ENCODE measurements around the gene GDF10.
A peak's percentile ranks its signal among the peaks of the same experiment; 100 is the strongest.

GDF10 gene

DNA sequence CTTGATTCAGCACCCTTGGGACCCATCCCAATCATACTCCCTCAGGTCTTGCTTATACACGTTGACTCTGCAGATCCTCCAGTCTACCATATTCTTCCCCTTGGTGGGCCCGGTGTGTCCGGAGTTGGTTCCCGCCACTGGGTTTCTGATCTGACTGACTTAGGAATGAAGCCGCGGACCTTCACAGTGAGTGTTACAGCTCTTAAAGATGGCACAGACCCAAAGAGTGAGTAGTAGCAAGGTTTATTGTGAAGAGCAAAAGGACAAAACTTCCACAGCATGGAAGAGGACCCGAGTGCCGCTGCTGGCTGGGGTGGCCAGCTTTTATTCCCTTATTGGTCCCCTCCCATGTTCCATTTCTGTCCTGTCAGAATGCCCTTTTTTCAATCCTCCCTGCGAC lies 5.9 kb upstream of the GDF10 start:
- no peaks in the 10 kb centered on the region for H3K36me3 Mint-ChIP-seq
- no peak for DNase-seq
- no peaks in the 10 kb centered on the region for H3K4me1 Mint-ChIP-seq
- no peak for ATAC-seq (replicated peaks)
- no peak overlapping the region for H3K4me3 Mint-ChIP-seq
- H3K9me3 Mint-ChIP-seq: no peaks in the 10 kb centered on the region
- H3K27ac Mint-ChIP-seq: no peak overlapping the region
- peaks cover 26 to 47% of the 10 kb centered on the region in 2 donors for H3K27me3 Mint-ChIP-seq

DNA sequence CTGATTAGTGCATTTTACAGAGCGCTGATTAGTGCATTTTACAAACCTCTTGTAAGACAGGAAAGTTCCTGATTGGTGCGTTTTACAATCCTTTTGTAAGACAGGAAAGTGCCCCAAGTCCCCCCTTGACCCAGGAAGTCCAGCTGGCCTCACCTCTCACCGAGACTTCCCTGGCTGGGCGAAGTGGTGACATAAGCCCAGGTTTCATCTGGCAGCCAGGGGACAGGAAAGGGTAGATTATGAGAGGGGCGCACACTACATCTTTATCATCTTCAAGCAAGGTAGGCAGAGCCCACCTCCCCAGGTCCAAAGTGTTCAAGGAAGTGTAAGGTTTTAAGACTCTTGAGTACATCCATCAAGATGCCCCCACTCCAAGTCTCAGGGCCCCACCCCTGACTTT lies 5.5 kb upstream of the GDF10 start:
- ATAC-seq (replicated peaks): no peak
- peaks cover 28 to 50% of the 10 kb centered on the region in 2 donors for H3K27me3 Mint-ChIP-seq
- H3K27ac Mint-ChIP-seq: no peak overlapping the region

DNA sequence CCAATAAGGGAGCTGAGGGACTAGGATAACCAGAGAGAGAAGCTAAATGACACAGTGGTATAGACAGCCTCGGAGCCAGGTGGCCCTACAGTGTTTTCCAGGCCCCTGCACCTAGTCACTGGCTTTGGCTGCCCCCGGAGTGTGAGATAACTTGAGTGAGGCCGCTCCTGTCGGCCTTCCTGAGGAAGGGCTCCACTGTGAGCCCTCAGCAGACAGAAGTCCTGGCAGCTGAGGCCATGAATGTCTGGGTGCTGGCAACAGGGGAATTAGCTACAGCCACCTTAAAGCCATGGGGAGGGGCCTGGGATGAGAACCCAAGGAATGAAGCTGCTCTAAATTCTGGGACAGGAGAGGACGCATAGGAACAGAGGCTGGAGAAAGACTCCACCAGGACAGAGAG lies 4.6 kb upstream of the GDF10 start:
- H3K9me3 Mint-ChIP-seq: no peaks in the 10 kb centered on the region
- H3K4me3 Mint-ChIP-seq: no peak overlapping the region
- ATAC-seq (replicated peaks): no peak
- H3K36me3 Mint-ChIP-seq: no peaks in the 10 kb centered on the region
- no peak for DNase-seq
- no peak overlapping the region for H3K27ac Mint-ChIP-seq
- peaks cover 32 to 55% of the 10 kb centered on the region in 2 donors for H3K27me3 Mint-ChIP-seq
- H3K4me1 Mint-ChIP-seq: no peaks in the 10 kb centered on the region

More for the DNA sequence above, 5.5 kb upstream of the GDF10 start:
- DNase-seq: no peak
- Mint-ChIP-seq H3K9me3 (no peaks in the 10 kb centered on the region), H3K4me1 (no peaks in the 10 kb centered on the region), H3K4me3 (no peak overlapping the region), H3K36me3 (no peaks in the 10 kb centered on the region)

DNA sequence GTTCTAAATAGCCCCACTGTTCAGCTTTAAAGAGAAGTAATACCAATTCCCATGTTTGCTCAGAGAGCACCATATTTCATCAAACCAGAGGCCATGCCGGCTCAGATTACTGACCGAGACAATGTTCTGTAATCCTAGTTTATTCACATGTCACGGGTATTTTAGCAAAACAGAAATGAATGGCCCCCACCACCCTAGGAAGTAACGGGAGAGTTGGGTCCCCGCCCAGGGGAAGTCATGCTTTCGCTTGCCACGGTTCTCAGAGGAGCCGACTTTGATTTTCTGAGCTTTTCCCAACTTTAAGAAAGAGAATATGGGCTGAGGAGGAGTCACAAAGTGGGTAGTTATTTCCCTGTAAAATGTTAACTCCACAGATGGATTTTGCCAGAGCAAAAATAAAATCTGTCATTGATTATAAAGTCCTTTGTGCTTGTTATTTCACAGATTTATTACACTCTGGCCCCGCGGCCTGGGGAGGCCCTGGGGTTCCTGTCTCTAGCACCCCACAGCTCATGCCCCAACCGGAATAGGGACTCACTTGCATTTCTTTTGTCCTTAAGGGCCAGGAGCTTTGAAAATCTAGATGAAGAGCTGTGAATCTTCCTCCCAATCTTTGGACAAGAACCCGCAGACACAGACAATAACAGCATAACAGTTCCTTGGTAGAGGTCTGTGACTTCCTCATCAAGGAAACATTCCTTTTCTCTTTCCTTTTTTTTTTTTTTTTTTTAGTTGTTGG lies 3.7 kb upstream of the GDF10 start:
- Mint-ChIP-seq H3K36me3 (no peaks in the 10 kb centered on the region), H3K27me3 (peaks cover 39 to 64% of the 10 kb centered on the region in 2 donors), H3K9me3 (no peaks in the 10 kb centered on the region), H3K4me1 (peaks cover 0 to 3% of the 10 kb centered on the region in 2 donors), H3K27ac (no peak overlapping the region), H3K4me3 (no peak overlapping the region)
- DNase-seq (no peak), ATAC-seq (replicated peaks) (no peak)

DNA sequence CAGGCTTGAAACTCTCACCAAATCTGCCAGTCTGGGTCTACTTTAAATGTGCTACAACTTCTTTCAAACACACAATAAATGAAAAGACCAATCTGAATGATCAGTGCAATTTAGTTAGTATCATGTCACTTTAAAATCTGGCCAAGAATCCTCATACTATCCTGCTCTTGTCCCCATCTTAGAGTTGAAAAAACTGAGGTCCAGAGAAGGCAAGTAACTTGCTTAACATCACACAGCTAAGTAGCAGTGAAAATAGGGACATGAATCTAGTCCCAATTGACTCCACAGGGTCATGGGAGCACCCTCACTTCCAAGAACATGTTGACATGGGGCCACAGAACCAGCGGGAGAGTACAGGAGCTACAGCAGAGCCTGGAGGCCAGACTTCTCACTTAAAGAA lies 3.1 kb upstream of the GDF10 start:
- H3K27me3 Mint-ChIP-seq: peaks cover 39 to 65% of the 10 kb centered on the region in 2 donors
- H3K4me3 Mint-ChIP-seq: no peak overlapping the region
- no peaks in the 10 kb centered on the region for H3K9me3 Mint-ChIP-seq
- H3K36me3 Mint-ChIP-seq: no peaks in the 10 kb centered on the region
- DNase-seq (no peak), ATAC-seq (replicated peaks) (no peak)
- H3K27ac Mint-ChIP-seq: no peak overlapping the region
- H3K4me1 Mint-ChIP-seq: peaks cover 0 to 3% of the 10 kb centered on the region in 2 donors

DNA sequence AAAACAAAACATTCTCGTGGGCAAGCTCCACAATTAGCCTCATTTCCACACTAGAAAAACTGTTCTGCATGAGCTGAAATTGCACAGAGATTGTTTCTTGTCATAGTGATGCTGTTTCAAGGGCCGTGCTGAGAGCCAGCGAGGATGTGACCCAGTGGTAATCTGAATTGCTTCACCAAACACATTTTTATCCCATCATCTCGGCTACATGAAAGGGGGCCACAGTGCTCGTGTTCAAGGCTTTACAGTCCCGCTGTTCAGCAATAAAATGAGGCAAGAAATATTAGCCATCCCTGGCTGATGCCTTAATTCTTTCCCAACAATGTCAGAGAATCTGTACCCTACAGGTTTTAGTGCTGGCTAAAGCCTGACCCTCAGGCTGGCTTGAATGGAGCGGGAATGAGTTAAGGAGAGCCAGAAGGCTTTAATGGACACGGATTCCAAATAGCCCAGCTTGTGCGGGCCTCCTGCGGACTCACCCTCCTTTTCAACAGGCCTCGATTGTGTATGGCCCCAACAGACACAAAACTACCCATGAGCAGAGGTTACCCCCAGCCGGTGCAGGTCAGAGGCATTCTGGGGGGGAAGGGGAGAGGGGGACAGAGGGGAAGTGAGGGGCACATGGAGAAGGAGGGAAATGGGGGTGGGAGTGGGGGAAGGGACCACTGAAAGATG lies 2.0 kb upstream of the GDF10 start:
- ATAC-seq (replicated peaks) (no peak), DNase-seq (no peak)
- Mint-ChIP-seq H3K4me1 (peaks cover 0 to 3% of the 10 kb centered on the region in 2 donors), H3K4me3 (no peak overlapping the region), H3K36me3 (no peaks in the 10 kb centered on the region), H3K9me3 (no peaks in the 10 kb centered on the region), H3K27me3 (peaks cover 41 to 67% of the 10 kb centered on the region in 2 donors), H3K27ac (no peak overlapping the region)

DNA sequence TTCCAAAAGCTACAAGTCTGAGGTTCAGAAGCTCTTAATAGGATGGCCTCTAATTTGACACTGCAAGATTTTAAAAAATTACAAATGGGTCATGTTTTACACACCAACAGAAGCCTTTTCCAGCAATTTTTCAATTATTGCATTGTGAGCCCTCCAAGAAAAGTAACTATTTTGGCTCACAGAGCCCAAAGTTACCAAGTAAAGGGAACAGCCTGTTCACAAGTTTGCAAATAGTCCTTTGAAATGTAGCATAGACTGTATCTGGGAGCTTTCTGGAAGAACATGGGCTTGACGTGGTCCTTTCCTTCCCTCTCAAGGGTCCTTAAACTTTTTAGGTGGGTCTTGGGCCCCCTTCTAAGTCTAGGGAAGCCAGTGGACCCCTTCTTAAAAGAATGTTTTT lies 1.3 kb upstream of the GDF10 start:
- no peak for ATAC-seq (replicated peaks)
- Mint-ChIP-seq H3K9me3 (no peaks in the 10 kb centered on the region), H3K4me1 (peaks cover 0 to 3% of the 10 kb centered on the region in 2 donors), H3K4me3 (no peak overlapping the region), H3K27ac (no peak overlapping the region), H3K36me3 (no peaks in the 10 kb centered on the region), H3K27me3 (peaks cover 41 to 69% of the 10 kb centered on the region in 2 donors)
- DNase-seq: no peak

DNA sequence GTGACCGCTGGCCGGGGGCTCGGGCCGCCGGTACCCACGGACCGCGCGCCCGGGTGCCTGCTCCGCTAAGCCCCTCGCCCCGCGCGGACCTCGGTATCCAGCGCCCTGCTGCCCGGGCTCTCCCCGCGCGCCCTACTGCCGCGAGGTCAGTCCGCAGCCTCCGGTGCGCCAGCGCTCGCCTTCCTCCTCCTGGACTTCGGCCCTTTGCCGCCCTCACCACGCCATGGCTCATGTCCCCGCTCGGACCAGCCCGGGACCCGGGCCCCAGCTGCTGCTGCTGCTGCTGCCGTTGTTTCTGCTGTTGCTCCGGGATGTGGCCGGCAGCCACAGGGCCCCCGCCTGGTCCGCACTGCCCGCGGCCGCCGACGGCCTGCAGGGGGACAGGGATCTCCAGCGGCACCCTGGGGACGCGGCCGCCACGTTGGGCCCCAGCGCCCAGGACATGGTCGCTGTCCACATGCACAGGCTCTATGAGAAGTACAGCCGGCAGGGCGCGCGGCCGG lies 483 bp downstream of the GDF10 start:
- H3K4me1 Mint-ChIP-seq: peaks cover 0 to 3% of the 10 kb centered on the region in 2 donors
- H3K9me3 Mint-ChIP-seq: no peaks in the 10 kb centered on the region
- ATAC-seq (replicated peaks) (no peak), DNase-seq (no peak)
- peaks cover 29 to 60% of the 10 kb centered on the region in 2 donors for H3K27me3 Mint-ChIP-seq
- H3K27ac Mint-ChIP-seq: no peak overlapping the region
- no peaks in the 10 kb centered on the region for H3K36me3 Mint-ChIP-seq
- H3K4me3 Mint-ChIP-seq: peak overlapping the region in 1 of 2 donors; percentile 17

- no peak overlapping the region for H3K27ac Mint-ChIP-seq
- H3K27me3 Mint-ChIP-seq: peaks cover 25 to 54% of the 10 kb centered on the region in 2 donors
- peaks cover 4% of the 10 kb centered on the region in 2 donors for H3K4me1 Mint-ChIP-seq
- no peaks in the 10 kb centered on the region for H3K36me3 Mint-ChIP-seq
- no peak for DNase-seq
- ATAC-seq (replicated peaks): no peak
- no peaks in the 10 kb centered on the region for H3K9me3 Mint-ChIP-seq
- no peak overlapping the region for H3K4me3 Mint-ChIP-seq
These were observed 1.8 kb downstream of the GDF10 start for GRCh38 chr10:47301833-47302232.

GRCh38 chr10:47303105-47303504 lies 3.1 kb downstream of the GDF10 start:
- Mint-ChIP-seq H3K27ac (no peak overlapping the region), H3K36me3 (no peaks in the 10 kb centered on the region), H3K4me3 (no peak overlapping the region), H3K4me1 (peaks cover 4% of the 10 kb centered on the region in 2 donors), H3K9me3 (no peaks in the 10 kb centered on the region), H3K27me3 (peaks cover 22 to 47% of the 10 kb centered on the region in 2 donors)
- ATAC-seq (replicated peaks) (no peak), DNase-seq (no peak)

- DNase-seq (no peak), ATAC-seq (replicated peaks) (no peak)
- H3K4me1 Mint-ChIP-seq: peaks cover 4% of the 10 kb centered on the region in 2 donors
- H3K27me3 Mint-ChIP-seq: peaks cover 26 to 51% of the 10 kb centered on the region in 2 donors
- no peak overlapping the region for H3K4me3 Mint-ChIP-seq
- no peaks in the 10 kb centered on the region for H3K36me3 Mint-ChIP-seq
- H3K27ac Mint-ChIP-seq: no peak overlapping the region
- H3K9me3 Mint-ChIP-seq: no peaks in the 10 kb centered on the region
These were observed 3.9 kb downstream of the GDF10 start for GRCh38 chr10:47303866-47304265.

DNA sequence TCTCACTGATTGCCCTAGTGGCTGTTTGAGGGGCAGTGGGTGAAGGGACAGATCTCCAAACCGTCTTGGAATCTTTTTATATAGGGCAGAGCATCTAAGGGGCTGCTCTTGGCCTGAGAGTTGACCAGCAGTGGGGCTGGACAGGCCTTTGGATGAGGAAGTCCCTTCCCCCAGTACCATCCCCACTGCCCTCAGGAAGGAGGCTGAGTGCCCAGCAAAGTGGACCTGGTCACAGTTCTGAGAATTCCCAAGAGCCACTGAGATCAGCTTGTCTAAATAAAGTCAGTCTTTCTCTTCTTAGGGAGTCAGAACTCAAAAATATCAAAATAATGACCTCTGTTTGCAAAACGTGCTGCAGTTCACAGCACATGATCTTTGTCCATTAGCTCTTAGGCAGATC lies 5.6 kb downstream of the GDF10 start:
- no peaks in the 10 kb centered on the region for H3K9me3 Mint-ChIP-seq
- ATAC-seq (replicated peaks) (no peak), DNase-seq (no peak)
- no peak overlapping the region for H3K4me3 Mint-ChIP-seq
- peaks cover 24 to 49% of the 10 kb centered on the region in 2 donors for H3K27me3 Mint-ChIP-seq
- no peak overlapping the region for H3K27ac Mint-ChIP-seq
- peaks cover 4% of the 10 kb centered on the region in 2 donors for H3K4me1 Mint-ChIP-seq
- H3K36me3 Mint-ChIP-seq: no peaks in the 10 kb centered on the region

DNA sequence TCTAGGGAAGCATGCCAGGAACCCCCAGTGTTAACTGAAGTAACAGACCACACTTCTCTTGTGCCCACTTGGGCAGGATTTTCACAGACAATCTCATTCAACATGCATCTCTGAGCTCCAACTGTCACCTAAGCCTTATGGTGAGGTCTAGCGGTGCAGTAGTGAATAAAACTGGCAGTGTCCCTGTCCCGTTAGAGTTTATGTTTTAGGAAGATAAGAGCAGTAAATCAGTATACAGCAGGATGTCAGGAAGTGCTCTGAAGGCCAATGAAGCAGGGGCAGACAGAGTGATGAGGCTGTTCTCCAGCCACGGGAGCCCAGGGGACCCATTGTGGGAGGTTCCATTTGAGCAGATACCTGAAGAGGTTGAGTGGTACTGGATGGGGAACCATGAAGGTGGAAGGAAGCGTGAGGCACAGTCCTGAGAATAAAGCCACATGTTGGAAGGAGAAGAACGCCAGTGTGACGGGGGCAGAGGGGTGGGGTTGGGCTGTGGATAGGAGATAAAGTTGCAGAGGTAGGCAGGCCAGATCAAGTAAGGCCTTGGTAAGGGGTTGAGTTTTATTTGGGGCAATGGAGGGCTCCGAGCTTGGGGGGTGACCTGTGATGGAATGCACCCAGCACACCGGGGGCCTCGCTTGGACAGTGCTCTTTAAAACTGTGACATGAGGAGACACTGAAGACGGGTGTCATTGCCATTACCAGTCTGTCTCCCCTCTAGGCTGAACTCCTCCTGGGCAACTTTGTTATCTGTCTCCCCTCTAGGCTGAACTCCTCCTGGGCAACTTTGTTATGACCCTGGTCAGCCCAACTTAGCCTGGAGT lies 6.6 kb downstream of the GDF10 start:
- Mint-ChIP-seq H3K36me3 (no peaks in the 10 kb centered on the region), H3K9me3 (no peaks in the 10 kb centered on the region), H3K27me3 (peaks cover 17 to 47% of the 10 kb centered on the region in 2 donors), H3K4me3 (no peak overlapping the region), H3K4me1 (peaks cover 1 to 4% of the 10 kb centered on the region in 2 donors), H3K27ac (no peak overlapping the region)
- no peak for DNase-seq
- ATAC-seq (replicated peaks): peak in 1 of 2 donors; percentile 14

- Mint-ChIP-seq H3K9me3 (no peaks in the 10 kb centered on the region), H3K27me3 (peaks cover 17 to 47% of the 10 kb centered on the region in 2 donors), H3K27ac (no peak overlapping the region), H3K4me3 (no peak overlapping the region), H3K36me3 (no peaks in the 10 kb centered on the region), H3K4me1 (peaks cover 3 to 4% of the 10 kb centered on the region in 2 donors)
- ATAC-seq (replicated peaks) (no peak), DNase-seq (no peak)
These were observed 7.4 kb downstream of the GDF10 start for GRCh38 chr10:47307381-47307780.
